Measurements from ENCODE around the gene ODC1.

DNA sequence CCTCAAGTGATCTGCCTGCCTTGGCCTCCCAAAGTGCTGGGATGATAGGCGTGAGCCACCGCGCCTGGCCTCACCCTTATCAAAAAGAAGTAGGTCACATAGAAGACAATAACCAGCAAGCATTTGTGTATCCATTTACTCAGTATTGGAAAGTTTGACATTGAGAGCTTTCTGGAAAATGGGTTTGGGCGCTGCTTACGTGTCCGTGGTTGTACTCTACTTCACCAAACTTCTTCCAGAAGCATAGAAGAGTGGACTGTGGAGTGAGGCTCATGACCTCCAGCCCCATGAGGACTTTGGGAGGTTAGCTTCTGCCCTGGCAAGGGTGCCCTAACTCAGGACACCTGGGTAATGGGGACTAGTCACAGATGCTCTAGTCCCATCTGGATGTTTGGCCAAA is 3.7 kb upstream of the ODC1 start:
- TF ChIP-seq, protein P1, sequence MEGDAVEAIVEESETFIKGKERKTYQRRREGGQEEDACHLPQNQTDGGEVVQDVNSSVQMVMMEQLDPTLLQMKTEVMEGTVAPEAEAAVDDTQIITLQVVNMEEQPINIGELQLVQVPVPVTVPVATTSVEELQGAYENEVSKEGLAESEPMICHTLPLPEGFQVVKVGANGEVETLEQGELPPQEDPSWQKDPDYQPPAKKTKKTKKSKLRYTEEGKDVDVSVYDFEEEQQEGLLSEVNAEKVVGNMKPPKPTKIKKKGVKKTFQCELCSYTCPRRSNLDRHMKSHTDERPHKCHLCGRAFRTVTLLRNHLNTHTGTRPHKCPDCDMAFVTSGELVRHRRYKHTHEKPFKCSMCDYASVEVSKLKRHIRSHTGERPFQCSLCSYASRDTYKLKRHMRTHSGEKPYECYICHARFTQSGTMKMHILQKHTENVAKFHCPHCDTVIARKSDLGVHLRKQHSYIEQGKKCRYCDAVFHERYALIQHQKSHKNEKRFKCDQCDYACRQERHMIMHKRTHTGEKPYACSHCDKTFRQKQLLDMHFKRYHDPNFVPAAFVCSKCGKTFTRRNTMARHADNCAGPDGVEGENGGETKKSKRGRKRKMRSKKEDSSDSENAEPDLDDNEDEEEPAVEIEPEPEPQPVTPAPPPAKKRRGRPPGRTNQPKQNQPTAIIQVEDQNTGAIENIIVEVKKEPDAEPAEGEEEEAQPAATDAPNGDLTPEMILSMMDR (IDR thresholded peaks at IDR 0.05), result no peak
- TF ChIP-seq ZNF416 (CRISPR knock-in tag; IDR thresholded peaks at IDR 0.05) (no peak), CREB1 (CRISPR knock-in tag; IDR thresholded peaks at IDR 0.05) (no peak), NR2C2 (CRISPR knock-in tag; IDR thresholded peaks at IDR 0.05) (no peak), ZBTB43 (CRISPR knock-in tag; IDR thresholded peaks at IDR 0.05) (no peak), NFYB (CRISPR knock-in tag; conservative IDR thresholded peaks at IDR 0.05; ENCODE audit: low read depth) (no peak), ZNF121 (CRISPR knock-in tag; IDR thresholded peaks at IDR 0.05) (no peak), NFE2L1 (CRISPR knock-in tag; IDR thresholded peaks at IDR 0.05) (no peak)
- TF ChIP-seq, protein P2, sequence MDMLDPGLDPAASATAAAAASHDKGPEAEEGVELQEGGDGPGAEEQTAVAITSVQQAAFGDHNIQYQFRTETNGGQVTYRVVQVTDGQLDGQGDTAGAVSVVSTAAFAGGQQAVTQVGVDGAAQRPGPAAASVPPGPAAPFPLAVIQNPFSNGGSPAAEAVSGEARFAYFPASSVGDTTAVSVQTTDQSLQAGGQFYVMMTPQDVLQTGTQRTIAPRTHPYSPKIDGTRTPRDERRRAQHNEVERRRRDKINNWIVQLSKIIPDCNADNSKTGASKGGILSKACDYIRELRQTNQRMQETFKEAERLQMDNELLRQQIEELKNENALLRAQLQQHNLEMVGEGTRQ (CRISPR knock-in tag; IDR thresholded peaks at IDR 0.05), result no peak
- TF ChIP-seq, protein P3, sequence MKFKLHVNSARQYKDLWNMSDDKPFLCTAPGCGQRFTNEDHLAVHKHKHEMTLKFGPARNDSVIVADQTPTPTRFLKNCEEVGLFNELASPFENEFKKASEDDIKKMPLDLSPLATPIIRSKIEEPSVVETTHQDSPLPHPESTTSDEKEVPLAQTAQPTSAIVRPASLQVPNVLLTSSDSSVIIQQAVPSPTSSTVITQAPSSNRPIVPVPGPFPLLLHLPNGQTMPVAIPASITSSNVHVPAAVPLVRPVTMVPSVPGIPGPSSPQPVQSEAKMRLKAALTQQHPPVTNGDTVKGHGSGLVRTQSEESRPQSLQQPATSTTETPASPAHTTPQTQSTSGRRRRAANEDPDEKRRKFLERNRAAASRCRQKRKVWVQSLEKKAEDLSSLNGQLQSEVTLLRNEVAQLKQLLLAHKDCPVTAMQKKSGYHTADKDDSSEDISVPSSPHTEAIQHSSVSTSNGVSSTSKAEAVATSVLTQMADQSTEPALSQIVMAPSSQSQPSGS (CRISPR knock-in tag; IDR thresholded peaks at IDR 0.05; ENCODE audit: borderline replicate concordance, low read depth), result no peak
